Endothelial cell of umbilical vein (primary cell): ENCODE results near the gene NPTX2. TPM values are rescaled to one million over a fixed set of nuclear protein-coding genes. Genes with fewer than 3 reads are reported as not detected.

ENCODE experiments used
- BruUV-seq: library from RNA; stranded (reverse); fragments of 400-500 nt; replicated peaks from 2 replicates; lab custom pipeline; 2021; lab: Mats Ljungman, UMichigan
- CTCF ChIA-PET: fragments of 300-600, 350-600 bp; sonication (Branson Sonifier 250); formaldehyde crosslinking; loops from one replicate; lab custom pipeline; 2021; ENCODE audit warnings: antibody characterized with exemption, inconsistent platforms; lab: Charles Lee
- POLR2A ChIA-PET: fragments of 300-600, 350-600 bp; sonication (Branson Sonifier 250); formaldehyde crosslinking; loops from one replicate; lab custom pipeline; 2021; ENCODE audit warnings: antibody characterized with exemption, inconsistent platforms; lab: Charles Lee
- DNase-seq: peaks from one replicate; pipeline ENCODE4 v3.0.0-alpha.2; 2011; ENCODE audit warnings: low read depth, low spot score
- FAIRE-seq: peaks from 2 replicates; lab custom pipeline; 2011; peaks lifted over from hg19 to GRCh38; lab: Jason Lieb, UNC
- H2AFZ ChIP-seq: 2 replicates; pipeline ENCODE4 v1.6.0; 2012; ENCODE audit warnings: low read depth, low read length, control low read depth, inconsistent platforms
- H3K27ac ChIP-seq: 2 replicates; pipeline ENCODE4 v1.5.1; 2011; ENCODE audit warnings: low read depth, mild to moderate bottlenecking, control low read depth, low read length, moderate library complexity; ENCODE audit not compliant: insufficient read depth
- H3K27me3 ChIP-seq, 2 experiments: 2 replicates each; pipeline versions ENCODE4 v1.6.0 to v1.6.1; 2011; ENCODE audit warnings: low read length in 2 of 2, mixed read lengths in 1 of 2; ENCODE audit not compliant: control insufficient read depth in 2 of 2, insufficient read depth in 2 of 2
- H3K36me3 ChIP-seq, 2 experiments: 2 replicates in 1 of 2; 3 replicates in 1 of 2; pipeline ENCODE4 v1.5.1; 2011; ENCODE audit warnings: low read length in 2 of 2, mild to moderate bottlenecking in 1 of 2, moderate library complexity in 1 of 2; ENCODE audit not compliant: control insufficient read depth in 2 of 2, insufficient read depth in 2 of 2; ENCODE audit errors: extremely low read depth in 1 of 2
- H3K4me1 ChIP-seq: 3 replicates; pipeline ENCODE4 v1.5.1; 2011; ENCODE audit warnings: mild to moderate bottlenecking, low read length; ENCODE audit not compliant: control insufficient read depth, insufficient read depth; ENCODE audit errors: extremely low read depth
- H3K4me2 ChIP-seq: 2 replicates; pipeline ENCODE4 v1.6.1; 2011; ENCODE audit warnings: low read length, control low read depth, mixed read lengths; ENCODE audit not compliant: insufficient read depth
- H3K4me3 ChIP-seq, 3 experiments: fragments of 200-600 bp in 1 of 3; sonication (generic), shearing (Covaris generic) in 1 of 3; replicated peaks in 1 of 3; 2 replicates each; pipeline ENCODE4 v1.5.1; 2011 to 2016; ENCODE audit warnings: control low read depth in 3 of 3, low read length in 3 of 3, mild to moderate bottlenecking in 2 of 3, inconsistent platforms in 1 of 3, low read depth in 1 of 3, moderate library complexity in 1 of 3; ENCODE audit not compliant: insufficient read depth in 1 of 3
- H3K79me2 ChIP-seq: 2 replicates; pipeline ENCODE4 v1.6.0; 2012; ENCODE audit warnings: low read length, inconsistent platforms; ENCODE audit not compliant: control insufficient read depth, insufficient read depth
- H3K9ac ChIP-seq: replicated peaks from 2 replicates; pipeline ENCODE3; 2011; ENCODE audit warnings: low read length, control low read depth; ENCODE audit not compliant: insufficient read depth; ENCODE audit errors: extremely low read depth
- H3K9me1 ChIP-seq: replicated peaks from 3 replicates; pipeline ENCODE4 v1.6.0; 2011; ENCODE audit warnings: mild to moderate bottlenecking, low read length; ENCODE audit not compliant: control insufficient read depth, insufficient read depth; ENCODE audit errors: extremely low read depth
- H3K9me3 ChIP-seq: replicated peaks from 2 replicates; pipeline ENCODE4 v1.5.1; 2012; ENCODE audit warnings: low read length, inconsistent platforms; ENCODE audit not compliant: control insufficient read depth, insufficient read depth
- H4K20me1 ChIP-seq: replicated peaks from 2 replicates; pipeline ENCODE3; 2011; ENCODE audit warnings: mild to moderate bottlenecking, low read length; ENCODE audit not compliant: control insufficient read depth, insufficient read depth; ENCODE audit errors: extremely low read depth
- CTCF ChIP-seq, 2 donors: IDR thresholded peaks; 1 replicate in 1 of 2; 2 replicates in 1 of 2; pipeline ENCODE4 v1.5.1; 2011; ENCODE audit warnings: low read length in 2 of 2, mild to moderate bottlenecking in 2 of 2, moderate library complexity in 2 of 2, control low read depth in 1 of 2, inconsistent platforms in 1 of 2, low read depth in 1 of 2; ENCODE audit not compliant: insufficient read depth in 1 of 2; ENCODE audit errors: extremely low read depth in 1 of 2
- EZH2 ChIP-seq: IDR thresholded peaks from 2 replicates; pipeline ENCODE4 v1.6.1; 2012; ENCODE audit warnings: borderline replicate concordance, low read depth, mild to moderate bottlenecking, moderate library complexity, low read length, inconsistent platforms; ENCODE audit not compliant: severe bottlenecking
- FOS ChIP-seq: IDR thresholded peaks from 2 replicates; pipeline ENCODE4 v1.6.1; 2011; ENCODE audit warnings: mild to moderate bottlenecking, low read length, moderate library complexity, borderline replicate concordance; ENCODE audit not compliant: insufficient read depth
- GATA2 ChIP-seq: IDR thresholded peaks from 2 replicates; pipeline ENCODE4 v1.7.0; 2011; ENCODE audit warnings: low read depth, mild to moderate bottlenecking, moderate library complexity, mixed read lengths, low read length; ENCODE audit not compliant: insufficient read length, insufficient read depth
- JUN ChIP-seq: IDR thresholded peaks from 2 replicates; pipeline ENCODE4 v1.6.1; 2011; ENCODE audit warnings: borderline replicate concordance, low read depth; ENCODE audit not compliant: insufficient read length, insufficient read depth
- MAX ChIP-seq: IDR thresholded peaks from 2 replicates; pipeline ENCODE4 v1.6.1; 2011; ENCODE audit not compliant: insufficient read depth, insufficient read length
- MYC ChIP-seq: IDR thresholded peaks from one replicate; pipeline ENCODE4 v1.6.1; 2011; ENCODE audit warnings: mild to moderate bottlenecking, low read depth, low read length
- POLR2A ChIP-seq: IDR thresholded peaks from 2 replicates; pipeline ENCODE4 v1.6.1; 2012; ENCODE audit warnings: low read depth, mild to moderate bottlenecking, control low read depth, low read length
- POLR2AphosphoS5 ChIP-seq: IDR thresholded peaks from 2 replicates; pipeline ENCODE4 v1.6.1; 2012; ENCODE audit warnings: low read depth, mild to moderate bottlenecking, control low read depth, low read length, moderate library complexity; ENCODE audit not compliant: insufficient read depth
- dilution Hi-C: fragments of 300-500 bp; cut with MboI; formaldehyde crosslinking; loops from one replicate; pipeline ENCODE4 v1.15.0; 2019; ENCODE audit warnings: low sequenced_read_pairs; ENCODE audit not compliant: extremely low pct_ligation_motif_present
- intact Hi-C: fragments of 100-400 bp; cut with micrococcal nuclease; formaldehyde crosslinking; loops from one replicate; pipeline ENCODE4 v1.10.0; 2022
- polyA plus RNA-seq, 4 experiments: library from polyadenylated mRNA; depleted of rRNA in 3 of 4; stranded (reverse) in 3 of 4; unstranded in 1 of 4; fragments of >200 nt; gene quantifications; 2 replicates each; pipeline versions ENCODE4 v1.2.1 to v1.2.3, GENCODE V29; 2011 to 2012; ENCODE audit warnings: missing spikeins in 1 of 4
- total RNA-seq: library from RNA; stranded (reverse); gene quantifications from 2 replicates; pipeline ENCODE4 v1.2.3, GENCODE V29; 2021

Gene NPTX2
- total and polyA plus RNA-seq, 2 donors (not counting 3 experiments of a cell fraction or from before 2014, with no cell fraction given): 0.15 to 0.53 TPM

GRCh38 chr7:98602755-98603398, 14.2 kb upstream of the NPTX2 start:
- dilution Hi-C loops (no loop called here), intact Hi-C loops (no loop called here)
- Histone ChIP-seq H3K9me3 (no peaks in the 10 kb centered on the region), H3K9ac (no peak overlapping the region), H3K9me1 (no peaks in the 10 kb centered on the region), H3K27me3 (no peaks in the 10 kb centered on the region), H3K4me2 (no peak overlapping the region), H3K27ac (no peak overlapping the region), H4K20me1 (no peaks in the 10 kb centered on the region), H3K4me3 (no peak overlapping the region), H3K36me3 (no peaks in the 10 kb centered on the region), H3K4me1 (no peaks in the 10 kb centered on the region), H2AFZ (no peak overlapping the region), H3K79me2 (no peaks in the 10 kb centered on the region)
- ChIA-PET POLR2A (no interaction called here), CTCF (no interaction called here)
- no peak for FAIRE-seq
- no TSS peak for BruUV-seq
- TF ChIP-seq POLR2AphosphoS5 (no peak), EZH2 (no peak), FOS (no peak), GATA2 (no peak), JUN (no peak), CTCF (IDR thresholded peaks at IDR 0.05; ENCODE audit: extremely low read depth in 1 of 2, insufficient read depth in 1 of 2, low read depth in 1 of 2, low read length in 2 of 2) (no peak), MYC (no peak), POLR2A (no peak), MAX (no peak)
- DNase-seq: no peak
